ENCODE results near the gene PLA2G4E.
A peak's percentile ranks its signal among the peaks of the same experiment; 100 is the strongest.

PLA2G4E gene

DNA sequence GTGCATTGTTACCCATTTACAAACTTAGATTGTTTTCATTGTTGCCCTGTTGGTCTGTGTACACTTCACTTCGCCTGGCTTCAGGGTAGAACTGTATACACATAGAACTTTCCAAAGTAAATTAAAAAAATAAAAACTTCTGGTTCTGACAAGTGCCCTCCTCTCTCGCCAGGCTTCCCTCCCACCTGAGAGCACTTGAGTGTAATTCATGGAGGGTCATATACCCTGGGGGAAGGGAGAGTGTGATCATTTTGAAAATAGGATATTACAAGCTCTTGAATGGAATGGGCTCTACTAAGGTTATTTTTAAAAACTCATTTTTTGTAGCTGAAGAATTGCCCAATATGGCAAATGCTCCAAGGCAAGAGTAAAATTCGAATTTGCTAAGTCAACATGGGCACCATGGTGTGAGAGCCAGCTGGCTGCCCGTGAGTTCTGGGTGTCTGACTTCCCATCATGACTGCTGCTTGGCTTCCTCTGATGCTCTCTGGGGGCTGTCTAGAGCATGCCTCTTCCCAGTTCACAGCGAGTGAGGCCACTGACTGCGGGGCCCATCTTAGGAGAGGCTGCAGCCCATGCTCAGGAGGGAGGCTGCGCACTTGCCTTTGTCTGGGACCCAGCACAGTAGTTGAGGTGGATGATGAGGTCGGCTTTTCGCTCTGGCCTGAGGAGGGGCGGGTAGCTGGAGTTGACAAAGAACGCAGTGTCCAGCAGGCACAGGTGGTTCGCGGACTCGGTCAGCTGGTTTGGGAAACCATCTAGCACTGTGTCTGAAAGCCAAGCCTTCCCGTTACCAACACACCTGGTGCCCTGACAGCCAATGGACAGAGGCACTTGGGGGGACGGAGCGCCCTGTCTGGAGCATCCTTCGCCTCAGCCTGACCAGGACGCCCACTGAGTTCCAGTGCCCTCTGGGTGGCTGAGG, 35.3 kb downstream of the PLA2G4E start:
- intact Hi-C loops (cut with DNase I): loop anchor here (5.0 to 10.0 kb wide), 2 partner anchors 77 to 159 kb away; no protein-coding TSS in a partner anchor
- DNase-seq: peak in 7 of 42 donors; percentile 4 to 35 (median 11)

DNA sequence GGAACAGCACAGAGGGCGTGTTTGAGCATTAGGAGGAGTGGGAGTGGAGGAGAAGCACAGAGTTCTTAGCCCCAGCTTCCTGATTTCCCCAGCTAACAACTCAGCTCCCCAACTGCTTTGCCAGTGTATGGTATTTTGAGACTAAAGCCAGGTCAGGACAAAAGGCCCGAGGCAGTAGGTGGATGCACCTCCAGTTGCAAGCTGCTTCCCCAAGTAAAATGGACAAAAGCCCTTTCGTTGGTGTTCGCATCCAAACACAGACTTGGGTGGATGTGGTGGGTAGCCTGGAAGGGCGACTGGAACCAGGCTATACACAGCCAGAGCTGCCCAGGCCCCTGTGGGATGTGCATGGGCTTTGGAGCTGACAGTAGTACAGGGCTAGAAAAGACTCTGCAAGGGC, 36.2 kb downstream of the PLA2G4E start:
- intact Hi-C loops (cut with DNase I): loop anchor here (5.0 to 10.0 kb wide), 2 partner anchors 78 to 160 kb away; no protein-coding TSS in a partner anchor
- DNase-seq: peak in 5 of 42 donors; percentile 6 to 18 (median 12)

DNA sequence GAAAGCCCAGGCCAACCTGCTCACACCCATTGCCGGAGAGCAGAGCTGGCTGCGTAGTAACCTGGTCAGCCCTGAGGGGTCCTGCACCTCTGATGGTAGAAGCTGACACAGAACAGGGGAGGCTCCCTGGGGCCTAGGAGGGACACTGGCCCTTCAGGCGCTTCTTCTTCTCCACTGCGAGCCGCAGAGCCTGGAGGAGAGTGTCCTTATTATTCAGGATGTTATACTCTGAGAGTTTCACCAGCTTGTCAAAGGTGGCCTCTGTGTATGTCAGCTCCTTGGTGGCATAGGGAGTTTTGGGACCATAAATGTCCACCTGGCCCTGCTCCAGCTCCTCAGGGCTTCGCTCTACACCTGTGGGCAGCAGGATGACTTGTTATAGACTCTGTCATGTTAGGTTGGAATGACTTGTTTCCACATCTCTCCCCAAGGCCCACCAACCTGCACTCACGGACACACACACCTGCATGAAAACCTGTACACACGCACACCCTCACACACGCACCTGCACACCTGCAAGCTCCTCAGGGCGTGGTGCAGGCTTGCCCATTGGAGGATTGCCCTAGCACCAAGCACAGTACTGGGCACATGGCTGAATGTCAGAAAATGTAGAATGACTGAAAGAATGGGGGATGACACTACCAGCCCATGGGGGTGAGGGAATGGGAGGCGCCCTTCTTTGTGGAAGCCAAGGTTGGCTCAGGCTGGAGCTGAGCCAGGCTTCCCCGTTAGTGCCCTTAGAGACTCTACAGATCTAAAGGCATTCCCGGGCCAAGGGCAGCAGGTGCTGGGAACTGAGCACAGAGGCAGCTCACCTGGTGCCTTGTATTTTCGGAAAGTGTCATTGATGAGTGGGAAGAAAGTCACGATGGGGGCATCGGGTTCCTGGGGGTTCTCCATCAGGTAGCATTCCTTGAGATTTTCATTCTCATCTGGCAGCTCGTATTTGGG, 36.9 kb downstream of the PLA2G4E start:
- peak in 5 of 42 donors; percentile 8 to 35 (median 22) for DNase-seq
- intact Hi-C loops (cut with DNase I): loop anchor here (10.0 kb wide), 1 partner anchor 161 kb away; no protein-coding TSS in a partner anchor

DNA sequence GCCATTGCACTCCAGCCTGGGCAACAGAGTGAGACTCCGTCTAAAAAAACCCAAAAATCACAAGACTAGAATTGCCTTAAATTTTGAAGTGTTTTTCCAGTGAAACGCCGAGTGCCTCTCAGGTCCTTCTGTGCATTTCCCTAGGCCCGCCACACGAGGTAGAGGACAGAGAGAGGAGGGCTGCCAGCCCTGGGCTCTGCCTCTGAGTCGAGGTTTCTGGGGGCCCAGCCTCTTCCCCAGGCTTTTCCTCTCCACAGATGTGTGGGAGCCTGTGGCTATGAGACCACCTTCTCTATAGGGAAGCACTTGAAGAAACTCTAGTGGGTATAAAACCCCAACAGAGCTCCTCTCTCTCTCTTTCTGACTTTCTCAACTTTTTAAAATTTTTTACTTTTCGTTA, 37.6 kb downstream of the PLA2G4E start:
- peak in 3 of 42 donors; percentile 9 to 26 (median 13) for DNase-seq
- intact Hi-C loops (cut with DNase I): loop anchor here (10.0 kb wide), 1 partner anchor 162 kb away; no protein-coding TSS in a partner anchor

DNA sequence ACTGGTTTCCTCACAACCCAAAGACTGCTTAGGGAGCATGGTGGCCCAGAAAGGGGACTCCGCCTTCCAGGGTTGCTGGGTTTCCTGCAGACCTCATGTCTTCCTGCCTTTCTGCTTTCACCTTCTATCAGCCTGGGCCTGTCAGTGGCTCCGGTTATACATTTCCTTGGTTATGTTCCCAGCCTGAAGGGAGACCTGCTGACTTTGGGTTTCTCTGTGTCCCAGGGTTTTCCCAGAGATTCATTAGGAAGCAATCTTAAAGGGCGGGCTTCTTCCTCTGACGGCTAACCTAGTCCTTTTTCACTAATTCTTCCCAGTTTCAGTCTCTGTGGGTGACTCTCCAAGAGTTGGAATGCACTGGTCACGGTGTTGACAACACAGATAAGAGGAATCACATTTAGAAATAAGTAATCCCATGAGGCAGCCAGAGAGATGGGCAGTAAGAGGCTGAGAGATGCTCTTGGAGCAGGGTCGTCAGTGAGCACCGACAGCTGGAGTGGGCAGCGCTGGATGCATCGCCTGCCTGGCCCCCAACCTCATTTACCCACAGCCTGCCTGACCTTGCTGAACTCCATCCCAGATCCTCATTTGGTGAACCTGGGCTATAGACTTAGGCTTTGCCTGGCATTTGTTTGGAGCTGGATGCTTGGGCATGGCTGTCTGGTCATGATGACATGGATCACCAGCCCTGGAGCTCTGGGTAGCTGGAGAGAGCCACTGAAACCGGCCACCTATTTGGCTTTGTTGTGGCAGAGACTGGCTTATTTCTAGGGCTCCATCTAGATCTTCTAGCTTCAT, 38.5 kb downstream of the PLA2G4E start:
- intact Hi-C loops (cut with DNase I): loop anchor here (10.0 kb wide), 1 partner anchor 162 kb away; no protein-coding TSS in a partner anchor
- DNase-seq: peak in 4 of 42 donors; percentile 7 to 25 (median 14)

DNA sequence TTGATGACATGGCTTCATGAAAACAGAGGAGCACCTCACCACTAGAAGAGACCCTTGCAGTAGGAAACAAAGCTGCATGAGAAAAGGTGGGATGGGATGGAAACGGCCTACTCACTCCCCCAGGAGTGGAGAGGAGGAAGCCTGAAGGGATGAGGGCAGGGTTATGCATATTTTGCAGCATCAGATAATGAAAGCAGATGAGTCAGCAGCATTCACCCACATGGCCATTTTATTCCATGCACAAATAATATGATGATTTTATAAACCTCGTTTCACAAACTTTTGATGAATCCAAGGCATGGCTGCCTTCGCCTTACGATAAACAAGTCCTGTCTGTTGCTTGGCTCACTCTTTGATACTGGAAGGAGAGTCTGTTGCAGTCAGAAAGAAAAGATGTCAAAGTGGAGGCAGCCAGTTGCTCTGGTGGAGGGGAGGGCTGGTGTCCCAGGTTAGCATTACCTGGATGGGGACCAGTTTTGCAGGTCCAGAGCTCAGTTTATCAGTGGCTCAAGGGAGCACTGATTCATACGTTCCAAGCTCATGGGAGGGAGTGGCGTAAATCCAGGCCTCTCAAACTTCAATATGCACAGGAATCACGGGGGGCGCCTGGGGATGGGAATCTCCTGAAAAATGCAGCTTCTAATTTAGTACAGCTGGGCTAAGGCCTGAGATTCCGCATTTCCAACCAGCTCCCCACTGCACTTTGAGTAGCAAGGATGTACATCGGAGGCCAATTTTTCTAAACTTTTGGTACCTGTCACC, 39.3 kb downstream of the PLA2G4E start:
- DNase-seq: peak in 9 of 42 donors; percentile 9 to 50 (median 21)
- intact Hi-C loops (cut with DNase I): loop anchor here (10.0 kb wide), 1 partner anchor 163 kb away; no protein-coding TSS in a partner anchor

DNA sequence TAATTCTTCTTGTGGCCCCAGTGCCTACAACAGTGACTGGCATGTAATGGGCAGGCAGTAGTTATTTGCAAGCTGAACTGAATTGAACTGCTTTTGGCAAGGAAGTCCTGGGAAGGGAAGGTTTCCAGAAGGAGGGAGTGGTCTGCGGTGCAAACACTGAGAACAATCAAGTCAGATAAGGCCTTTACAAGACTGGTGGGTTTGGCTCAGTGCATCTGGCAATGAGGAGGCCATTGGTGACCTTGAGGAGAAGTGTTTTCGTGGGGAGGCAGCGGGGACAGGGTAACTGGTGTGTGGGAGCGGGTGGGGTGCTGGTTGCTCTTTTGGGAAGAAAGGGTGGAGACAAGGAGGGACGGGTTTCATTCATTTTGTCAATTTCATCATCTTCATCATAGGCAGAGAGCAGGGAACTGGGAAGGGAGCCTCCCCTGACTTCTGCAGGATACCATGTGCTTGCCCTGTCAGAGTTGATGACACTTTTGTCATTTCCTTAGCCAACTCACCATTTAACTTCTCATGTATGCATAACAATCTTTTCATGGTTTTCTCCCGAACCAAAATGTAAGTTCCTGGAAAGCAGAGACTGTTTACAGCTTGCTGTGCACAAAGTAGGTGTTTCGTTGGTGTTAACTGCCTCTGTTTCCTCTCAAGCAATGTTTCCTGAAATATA, 40.1 kb downstream of the PLA2G4E start:
- peak in 10 of 42 donors; percentile 8 to 60 (median 31) for DNase-seq
- intact Hi-C loops (cut with DNase I): loop anchor here (10.0 kb wide), 1 partner anchor 164 kb away; no protein-coding TSS in a partner anchor

DNA sequence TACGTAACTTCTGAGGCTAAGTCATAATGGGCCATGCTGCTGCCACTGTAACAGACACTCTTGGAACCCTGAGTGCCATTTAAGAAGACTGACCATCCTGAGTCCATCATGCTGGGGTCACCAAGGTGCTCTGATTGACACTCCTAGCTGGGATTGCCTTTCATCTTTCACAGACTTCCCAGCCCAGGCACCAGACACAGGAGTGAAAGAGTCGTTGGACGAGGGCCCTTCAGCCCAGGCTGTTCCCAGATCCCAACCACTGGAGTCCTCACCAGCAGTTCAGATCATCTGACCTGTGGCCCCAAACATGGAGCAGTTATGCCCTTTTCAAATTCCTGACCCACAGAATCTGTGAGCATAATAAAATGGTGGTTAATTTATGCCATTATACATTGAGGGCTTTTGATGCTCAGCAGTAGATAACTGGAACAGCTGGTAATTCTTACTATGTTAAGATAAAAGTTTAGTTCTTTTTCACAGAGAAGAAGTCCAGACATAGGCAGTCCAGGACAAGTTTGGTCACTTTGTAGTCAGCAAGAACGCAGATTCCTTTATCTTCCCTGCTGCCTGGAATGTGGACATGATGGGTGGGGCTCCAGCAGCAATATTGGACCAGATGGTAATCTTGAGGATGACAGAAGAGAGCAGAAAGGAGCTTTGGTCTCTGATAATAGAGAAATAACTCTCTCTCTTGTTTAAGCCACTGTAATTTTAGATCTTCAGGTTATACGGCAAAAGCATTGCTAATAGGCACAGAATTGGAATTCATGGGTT, 41.2 kb downstream of the PLA2G4E start:
- peak in 3 of 42 donors; percentile 13 to 16 (median 13) for DNase-seq
- intact Hi-C loops (cut with DNase I): loop anchor here (10.0 kb wide), 1 partner anchor 165 kb away; no protein-coding TSS in a partner anchor

DNA sequence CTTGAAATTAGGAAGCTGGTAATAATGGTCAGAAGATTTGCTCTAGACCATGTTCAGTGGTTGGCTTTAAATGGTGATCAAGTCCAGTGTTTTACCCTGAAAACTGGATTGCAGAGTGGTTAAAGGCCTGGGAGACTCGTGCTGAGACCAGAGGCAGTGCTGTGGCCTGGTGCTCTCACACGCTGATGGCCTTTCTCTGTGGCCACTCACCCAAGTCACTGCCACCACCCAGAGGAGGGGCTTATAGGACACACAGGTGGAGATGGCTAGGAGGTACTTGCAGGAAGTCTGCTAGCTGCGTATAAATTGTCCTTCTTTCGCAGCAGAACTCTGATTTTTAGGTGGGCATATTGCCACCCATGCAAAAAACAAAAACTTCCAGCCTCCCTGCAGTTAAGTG, 42.3 kb downstream of the PLA2G4E start:
- intact Hi-C loops (cut with DNase I): no loop called here
- DNase-seq: peak in 2 of 42 donors; percentile 6 to 12

DNA sequence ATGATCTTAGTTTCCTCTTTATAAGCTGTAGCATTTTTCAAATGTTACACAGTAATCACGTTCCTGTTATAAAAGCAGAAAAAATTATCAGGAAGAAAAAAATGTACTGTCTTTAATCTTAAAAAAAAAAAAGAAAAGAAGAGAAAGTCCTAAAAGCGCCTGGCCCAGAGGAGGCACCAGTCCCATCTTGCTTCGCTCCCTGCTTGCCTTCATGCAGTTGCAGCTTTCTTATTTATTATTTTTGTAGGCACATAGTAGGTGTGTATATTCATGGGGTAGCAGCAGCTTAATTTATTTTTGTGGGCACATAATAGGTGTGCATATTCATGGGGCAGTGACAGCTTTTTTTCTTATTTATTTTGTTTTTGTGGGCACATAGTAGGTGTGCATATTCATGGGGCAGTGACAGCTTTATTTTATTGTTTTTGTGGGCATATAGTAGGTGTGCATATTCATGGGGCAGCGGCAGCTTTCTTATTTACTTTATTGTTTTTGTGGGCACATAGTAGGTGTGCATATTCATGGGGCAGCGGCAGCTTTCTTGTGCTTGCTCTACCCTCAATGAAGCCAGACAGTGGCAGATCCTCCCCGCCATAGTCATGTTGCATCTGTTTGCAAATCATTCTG, 43.0 kb downstream of the PLA2G4E start:
- DNase-seq: peak in 1 of 42 donors; percentile 14
- intact Hi-C loops (cut with DNase I): no loop called here

DNA sequence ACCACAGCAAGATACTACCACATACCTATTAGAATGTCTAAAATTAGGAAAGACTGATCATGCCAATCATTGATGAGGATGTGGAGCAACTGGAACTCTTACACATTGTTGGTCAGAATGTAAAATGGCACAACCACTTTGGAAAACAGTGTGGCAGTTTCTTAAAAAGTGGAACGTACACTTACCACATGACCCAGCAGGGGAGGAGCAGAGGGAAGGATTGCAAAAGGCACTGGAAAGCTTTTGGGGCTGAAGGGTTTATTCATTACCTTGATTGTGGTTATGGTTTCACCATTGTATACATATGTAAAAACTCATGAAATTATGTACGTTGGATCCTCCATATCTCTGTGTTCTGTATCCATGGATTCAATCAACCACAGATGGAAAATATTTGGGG, 45.2 kb downstream of the PLA2G4E start:
- no peak for DNase-seq
- intact Hi-C loops (cut with DNase I): no loop called here

DNA sequence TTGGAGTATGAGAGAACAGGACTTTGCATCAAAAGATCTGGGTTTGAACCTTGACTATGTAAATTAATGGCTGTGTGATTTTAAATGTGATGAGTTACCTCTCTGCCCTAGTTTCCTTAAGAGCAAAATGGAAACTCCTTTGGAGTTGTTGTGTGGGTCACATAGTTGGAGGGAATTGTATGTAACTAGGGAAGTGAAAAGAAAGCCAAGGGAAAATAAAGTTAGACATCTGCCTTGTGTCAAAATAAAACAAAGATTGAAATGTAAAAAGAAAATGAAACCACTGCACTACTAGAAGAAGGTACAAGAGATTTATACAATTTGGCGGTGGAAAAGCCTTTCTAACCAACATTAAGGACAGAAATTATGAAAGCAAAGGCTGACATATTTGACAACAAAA, 46.8 kb downstream of the PLA2G4E start:
- no peak for DNase-seq

DNA sequence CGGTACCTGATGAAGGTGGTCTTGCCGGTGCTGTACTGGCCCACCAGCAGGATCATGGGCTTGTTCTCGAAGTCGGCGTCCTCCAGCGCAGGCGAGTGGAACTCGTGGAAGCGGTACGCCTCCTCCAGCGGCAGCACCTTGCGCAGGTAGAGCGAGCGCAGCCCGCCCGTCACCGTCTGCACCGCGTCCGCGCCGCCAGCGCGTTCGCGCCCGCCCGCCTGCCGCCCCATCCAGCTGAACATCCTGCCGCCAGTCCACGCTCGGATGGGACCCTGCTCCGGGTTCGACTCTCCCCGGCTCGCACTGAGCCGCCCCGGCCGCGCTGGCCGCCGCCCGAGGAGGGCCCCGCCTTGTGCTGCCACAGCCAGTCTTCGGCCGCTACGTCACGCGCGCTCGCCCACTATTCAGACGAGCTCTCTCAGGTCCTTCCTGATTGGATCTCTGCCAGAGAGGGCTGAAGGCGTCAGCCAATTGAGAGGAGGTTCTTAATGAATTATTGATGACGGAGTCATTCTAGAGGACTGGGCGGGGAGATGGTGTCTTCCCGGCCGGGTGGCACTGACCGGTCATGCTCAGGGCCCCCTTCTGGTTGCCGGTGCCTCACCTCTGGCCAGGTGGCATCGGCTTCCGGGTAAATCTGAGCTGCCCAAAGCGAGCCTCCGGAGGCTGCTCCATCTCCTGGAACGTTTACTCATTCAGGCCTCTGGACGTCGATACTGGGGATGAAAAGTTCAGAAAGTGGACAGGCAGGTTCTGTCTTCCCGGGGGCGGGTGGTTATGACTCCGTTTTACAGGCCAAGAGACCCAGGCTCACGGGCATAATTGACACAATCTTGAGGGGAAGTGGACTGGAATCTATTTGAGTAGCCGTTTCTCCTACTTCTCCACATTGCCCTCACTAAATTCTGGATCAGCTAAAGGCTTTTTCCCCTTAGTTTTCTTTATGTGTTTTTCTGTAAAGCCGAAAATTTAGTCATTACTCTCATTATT, 48.3 kb downstream of the PLA2G4E start, which contains the start of gene EHD4:
Gene EHD4 (minus strand): TSS at position 305 of the 990 bp plus-strand sequence. CDS start 63 bp downstream, at position 242.
- intact Hi-C loops (cut with DNase I): no loop called here

More for the DNA sequence above, 46.8 kb downstream of the PLA2G4E start:
- intact Hi-C loops (cut with DNase I): no loop called here

DNA sequence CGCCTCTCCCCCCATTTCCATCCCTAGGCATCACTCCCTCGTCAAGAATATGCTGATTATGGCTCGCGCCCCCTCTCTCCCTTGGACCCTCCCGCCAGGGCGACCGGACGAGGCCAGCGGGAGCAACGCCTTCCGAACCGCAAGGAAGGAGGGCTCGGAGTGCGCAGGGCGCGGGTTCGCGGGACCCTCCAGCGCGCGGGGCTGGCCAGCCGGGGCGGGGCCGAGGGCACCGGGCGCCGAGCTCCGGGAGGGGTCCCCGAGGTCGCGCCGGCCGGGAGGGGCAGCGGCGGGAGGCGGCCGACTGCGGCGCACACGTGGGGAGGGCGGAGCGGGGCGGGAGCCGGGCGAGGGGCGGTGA, 49.0 kb downstream of the PLA2G4E start:
- intact Hi-C loops (cut with DNase I): no loop called here
- DNase-seq: peak in 5 of 42 donors; percentile 11 to 61 (median 22)

More for the DNA sequence above, 48.3 kb downstream of the PLA2G4E start, which contains the start of gene EHD4:
- DNase-seq: peak; percentile 88 to 99 (median 96)
